PC-3 (cell line): ENCODE results near the gene ZNRF2. TPM values are rescaled to one million over a fixed set of nuclear protein-coding genes. Genes with fewer than 3 reads are reported as not detected.
A peak's percentile ranks its signal among the peaks of the same experiment; 100 is the strongest.
"Not testable (repeated sequence)": the region's sequence is repeated elsewhere in the genome, so short reads cannot be mapped to it uniquely, and the experiment has no call there.

Experiments used
- ATAC-seq: fragments of 200-7000 bp; cut with Tn5 transposase; 2 replicates; pipeline ENCODE4 v1.9.1; 2020; ENCODE audit warnings: mild to moderate bottlenecking, moderate library complexity
- BruUV-seq: library from RNA; stranded (reverse); fragments of 400-500 nt; replicated peaks from 2 replicates; lab custom pipeline; 2021; lab: Mats Ljungman, UMichigan
- CTCF ChIA-PET: fragments of 300-600 bp; sonication (Branson Sonifier 250); formaldehyde crosslinking; loops from one replicate; lab custom pipeline; 2022; ENCODE audit warnings: antibody characterized with exemption; lab: Charles Lee
- POLR2A ChIA-PET: fragments of 300-600 bp; sonication (Branson Sonifier 250); formaldehyde crosslinking; loops from one replicate; lab custom pipeline; 2022; ENCODE audit warnings: antibody characterized with exemption; ENCODE audit not compliant: unreplicated experiment; lab: Charles Lee
- DNase-seq: peaks from one replicate; pipeline ENCODE4 v3.0.0-alpha.2; 2015
- H2AFZ ChIP-seq: fragments of 300-600 bp; sonication (generic); 2 replicates; pipeline ENCODE4 v1.6.0; 2016; ENCODE audit warnings: antibody characterized with exemption, low read length
- H3F3A ChIP-seq: fragments of 300-600 bp; sonication (generic); one replicate; pipeline ENCODE4 v1.6.0; 2017; ENCODE audit warnings: antibody characterized with exemption, low read length, control low read depth, mild to moderate bottlenecking; ENCODE audit not compliant: unreplicated experiment
- H3K27ac ChIP-seq: fragments of 300-600 bp; sonication (generic); 2 replicates; pipeline ENCODE4 v1.5.1; 2016; ENCODE audit warnings: mild to moderate bottlenecking, low read length
- H3K27me3 ChIP-seq: fragments of 300-600 bp; sonication (generic); 2 replicates; pipeline ENCODE4 v1.6.1; 2016; ENCODE audit warnings: low read length, mixed read lengths
- H3K36me3 ChIP-seq: fragments of 300-600 bp; sonication (generic); 2 replicates; pipeline ENCODE4 v1.6.1; 2016; ENCODE audit warnings: low read depth, mixed run types, low read length, mixed read lengths
- H3K4me1 ChIP-seq: fragments of 300-600 bp; sonication (generic); 2 replicates; pipeline ENCODE4 v1.5.1; 2016; ENCODE audit warnings: low read length; ENCODE audit not compliant: insufficient read depth
- H3K4me2 ChIP-seq: fragments of 300-600 bp; sonication (generic); 2 replicates; pipeline ENCODE4 v1.6.0; 2016; ENCODE audit warnings: low read length
- H3K4me3 ChIP-seq: fragments of 300-600 bp; sonication (generic); 2 replicates; pipeline ENCODE4 v1.5.1; 2016; ENCODE audit warnings: mild to moderate bottlenecking, low read length, mixed read lengths
- H3K79me2 ChIP-seq: fragments of 300-600 bp; sonication (generic); 2 replicates; pipeline ENCODE4 v1.6.1; 2017; ENCODE audit warnings: low read length, mixed read lengths
- H3K9ac ChIP-seq: fragments of 300-600 bp; sonication (generic); 2 replicates; pipeline ENCODE4 v1.6.0; 2016; ENCODE audit warnings: mild to moderate bottlenecking, low read length
- H3K9me2 ChIP-seq: fragments of 300-600 bp; sonication (generic); replicated peaks from 2 replicates; pipeline ENCODE4 v1.6.1; 2016; ENCODE audit warnings: mixed run types, low read length, mixed read lengths
- H3K9me3 ChIP-seq: fragments of 300-600 bp; sonication (generic); 2 replicates; pipeline ENCODE4 v1.6.1; 2016; ENCODE audit warnings: low read length, mixed read lengths
- H4K20me1 ChIP-seq: fragments of 300-600 bp; sonication (generic); 2 replicates; pipeline ENCODE4 v1.6.1; 2016; ENCODE audit warnings: low read length, mixed read lengths
- CTCF ChIP-seq: fragments of 300-600 bp; sonication (generic); conservative IDR thresholded peaks from 2 replicates; pipeline ENCODE4 v1.5.1; 2017; ENCODE audit warnings: antibody characterized with exemption, low read depth, mild to moderate bottlenecking, low read length
- EZH2 ChIP-seq: fragments of 300-600 bp; sonication (generic); IDR thresholded peaks from one replicate; pipeline ENCODE4 v1.6.1; 2017; ENCODE audit warnings: antibody characterized with exemption, mild to moderate bottlenecking, low read length; ENCODE audit not compliant: unreplicated experiment
- EZH2phosphoT487 ChIP-seq: fragments of 300-600 bp; sonication (generic); IDR thresholded peaks from 2 replicates; pipeline ENCODE4 v1.6.1; 2018; ENCODE audit warnings: mild to moderate bottlenecking, antibody characterized with exemption, low read length, borderline replicate concordance
- intact Hi-C: fragments of 100-400 bp; cut with micrococcal nuclease; formaldehyde crosslinking; loops from 2 replicates; pipeline ENCODE4 v1.9.0; 2023
- total RNA-seq: library from RNA; depleted of rRNA; stranded (reverse); fragments of >200 nt; gene quantifications from 2 replicates; pipeline ENCODE4 v1.2.3, GENCODE V29; 2014

The ZNRF2 gene
- total RNA-seq, 1 experiment from 2014 or later = 13.1 TPM

- BruUV-seq = TSS peak; percentile 38
- H2AFZ ChIP-seq = no peak overlapping the region
- H3K27me3 ChIP-seq = no peaks in the 10 kb centered on the region
- intact Hi-C loops = loop anchor here (2.0 kb wide), 1 partner anchor 36 kb away; no protein-coding TSS in a partner anchor
- H3K9me2 ChIP-seq = no peaks in the 10 kb centered on the region
- no peak for ATAC-seq
- peaks cover 62% of the 10 kb centered on the region for H3K79me2 ChIP-seq
- H3K36me3 ChIP-seq = no peaks in the 10 kb centered on the region
- DNase-seq = no peak
- H3K4me2 ChIP-seq = peak overlapping the region; percentile 86
- ChIA-PET POLR2A (no interaction called here), CTCF (no interaction called here)
- no peaks in the 10 kb centered on the region for H3F3A ChIP-seq
- H3K9ac ChIP-seq = peak overlapping the region; percentile 84
- no peaks in the 10 kb centered on the region; the same call in none of the 2 replicates for H4K20me1 ChIP-seq
- no peak overlapping the region for H3K27ac ChIP-seq
- no peak for TF ChIP-seq EZH2phosphoT487
- no peak for TF ChIP-seq EZH2
- no peak for TF ChIP-seq CTCF
- H3K4me1 ChIP-seq = peaks cover 23% of the 10 kb centered on the region
- H3K4me3 ChIP-seq = peak overlapping the region; percentile 83
- no peaks in the 10 kb centered on the region for H3K9me3 ChIP-seq
These were observed 2.4 kb downstream of the ZNRF2 start for GRCh38 chr7:30286749-30287148.

- Histone ChIP-seq H3K4me3 (peak overlapping the region; percentile 83), H3K9ac (peak overlapping the region; percentile 84; the same call in 1 of the 2 replicates), H3K79me2 (peaks cover 70% of the 10 kb centered on the region), H3K4me2 (peak overlapping the region; percentile 86), H3K4me1 (peaks cover 23% of the 10 kb centered on the region)
- H3K9me3 ChIP-seq, H3K27ac ChIP-seq, H4K20me1 ChIP-seq, H3K27me3 ChIP-seq, ATAC-seq, H3F3A ChIP-seq, CTCF ChIA-PET, H3K9me2 ChIP-seq, BruUV-seq, H2AFZ ChIP-seq, H3K36me3 ChIP-seq, POLR2A ChIA-PET: not testable (repeated sequence)
- DNase-seq = peak; percentile 39
- intact Hi-C loops = loop anchor here (2.0 kb wide), 1 partner anchor 35 kb away; no protein-coding TSS in a partner anchor
These were observed 3.2 kb downstream of the ZNRF2 start for GRCh38 chr7:30287625-30288024.

GRCh38 chr7:30289634-30290033 is 5.2 kb downstream of the ZNRF2 start:
- POLR2A ChIA-PET, BruUV-seq, H2AFZ ChIP-seq, H3K27ac ChIP-seq, H3K36me3 ChIP-seq, intact Hi-C loops, H3K9ac ChIP-seq, H3F3A ChIP-seq, H3K9me2 ChIP-seq, DNase-seq, ATAC-seq, H3K27me3 ChIP-seq, CTCF ChIA-PET, H4K20me1 ChIP-seq, H3K9me3 ChIP-seq: not testable (repeated sequence)
- Histone ChIP-seq H3K4me1 (peaks cover 20% of the 10 kb centered on the region), H3K4me3 (0 out of 2 replicates have a peak overlapping the region, but pooled peaks have one; percentile 29), H3K4me2 (peak overlapping the region; percentile 59), H3K79me2 (peaks cover 90% of the 10 kb centered on the region)

- BruUV-seq, H3K4me3 ChIP-seq, H3F3A ChIP-seq, H3K9me3 ChIP-seq, H3K27ac ChIP-seq, H3K36me3 ChIP-seq, H3K9me2 ChIP-seq, intact Hi-C loops, H2AFZ ChIP-seq, CTCF ChIA-PET, H3K27me3 ChIP-seq, H3K9ac ChIP-seq, H4K20me1 ChIP-seq: not testable (repeated sequence)
- Histone ChIP-seq H3K4me2 (peak overlapping the region; percentile 59), H3K4me1 (peaks cover 20% of the 10 kb centered on the region), H3K79me2 (peaks cover 97% of the 10 kb centered on the region)
- ATAC-seq = peak; percentile 56
- POLR2A ChIA-PET = interaction anchor here (0.6 kb wide), 1 partner anchor 22 kb away, joined by 3 read pairs; no protein-coding TSS in a partner anchor
- peak; percentile 47 for DNase-seq
These were observed 5.9 kb downstream of the ZNRF2 start for GRCh38 chr7:30290317-30290716.

GRCh38 chr7:30292416-30293038 is 8.1 kb downstream of the ZNRF2 start:
- H3K4me1 ChIP-seq = peaks cover 20% of the 10 kb centered on the region
- BruUV-seq, ATAC-seq, H3K27me3 ChIP-seq, H3K4me2 ChIP-seq, H2AFZ ChIP-seq, H3F3A ChIP-seq, H3K27ac ChIP-seq, CTCF ChIA-PET, POLR2A ChIA-PET, intact Hi-C loops, H3K9ac ChIP-seq, H3K4me3 ChIP-seq, H4K20me1 ChIP-seq, H3K36me3 ChIP-seq, H3K9me3 ChIP-seq, H3K9me2 ChIP-seq, DNase-seq: not testable (repeated sequence)
- peaks cover 86% of the 10 kb centered on the region for H3K79me2 ChIP-seq
